Right renal pelvis (tissue), 4 donors: Measurements from ENCODE around the gene EXPH5. TPM values are rescaled to one million over a fixed set of nuclear protein-coding genes. Genes with fewer than 3 reads are reported as not detected.

Experiments used
- DNase-seq, 4 donors: peaks; one replicate each; pipeline ENCODE4 v3.0.0-alpha.2; 2013; ENCODE audit warnings: low read depth in 4 of 4, low spot score in 3 of 4, missing footprints in 1 of 4
- polyA plus RNA-seq, 4 donors: library from polyadenylated mRNA; unstranded; fragments of 120-200 nt; gene quantifications; one replicate each; pipeline ENCODE4 v1.2.1, GENCODE V29; 2013; ENCODE audit not compliant: insufficient read length in 4 of 4

The EXPH5 gene
- polyA plus RNA-seq, 4 donors, result 2.7 to 4.2 (median 3.4) TPM

GRCh38 chr11:108486331-108486730 lies 107.2 kb downstream of the EXPH5 start:
- no peak for DNase-seq

GRCh38 chr11:108483163-108483562 lies 110.4 kb downstream of the EXPH5 start:
- no peak for DNase-seq

- no peak for DNase-seq
These were observed 118.7 kb downstream of the EXPH5 start for GRCh38 chr11:108474664-108475463.

- no peak for DNase-seq
These were observed 120.9 kb downstream of the EXPH5 start for GRCh38 chr11:108472681-108473080.

- no peak for DNase-seq
These were observed 125.1 kb downstream of the EXPH5 start for GRCh38 chr11:108468478-108468864.

- peak; percentile 97 to 99 (median 98) for DNase-seq
These were observed 126.3 kb downstream of the EXPH5 start, which contains the start of gene C11orf65 for GRCh38 chr11:108467091-108467823. Gene C11orf65 (minus strand): TSS chr11:108467529. CDS start chr11:108461559, 5,970 bp downstream.

GRCh38 chr11:108466405-108466804 lies 127.2 kb downstream of the EXPH5 start:
- DNase-seq, result no peak

Other genes starting within 250 kb of the EXPH5 start
- 1 to 10 TPM; 2.0 to 3.5 (median 2.5) TPM for gene C11orf65, start 126.2 kb downstream of the EXPH5 start, polyA plus RNA-seq
- gene POGLUT3, start 95.4 kb downstream of the EXPH5 start, polyA plus RNA-seq, result 10 to 100 TPM; 40.8 to 49.4 (median 46.3) TPM
- 10 to 100 TPM; 79.7 to 91.2 (median 86.1) TPM for gene DDX10, start 71.3 kb upstream of the EXPH5 start, polyA plus RNA-seq